Measurements from ENCODE around the gene SNW1. TPM values are rescaled to one million over a fixed set of nuclear protein-coding genes. Genes with fewer than 3 reads are reported as not detected.

Gene SNW1
- total RNA-seq, 1 donor from 2014 or later, result 106 TPM

GRCh38 chr14:77674931-77675330 lies 86.0 kb downstream of the SNW1 start:
- intact Hi-C loops (cut with micrococcal nuclease), result no loop called here

GRCh38 chr14:77673193-77673592 lies 87.8 kb downstream of the SNW1 start:
- intact Hi-C loops (cut with micrococcal nuclease), result no loop called here

Other genes with a start within 250 kb of the SNW1 start
- 50.7 and 51.2 TPM in 2 replicates for gene SPTLC2, start 144.5 kb downstream of the SNW1 start, total RNA-seq
- gene ALKBH1, start 53.1 kb downstream of the SNW1 start, total RNA-seq, result 14.3 and 14.4 TPM in 2 replicates
- 76.1 and 80.9 TPM in 2 replicates for gene SLIRP, start 53.1 kb downstream of the SNW1 start, total RNA-seq
- gene ADCK1, start 39.0 kb upstream of the SNW1 start, total RNA-seq, result 2.3 and 3.7 TPM in 2 replicates

Measured in T-helper 1 cell treated with Interleukin-12 subunit alpha and Interleukin-12 subunit beta and Interleukin-4 antibody, amounts not matched to agents 30 ng/mL and 1 ng/mL, for 36 hours (primary cell).